Colon (tissue), 2 donors: ENCODE measurements around the gene PRKX.
"Not testable (repeated sequence)": the region's sequence is repeated elsewhere in the genome, so short reads cannot be mapped to it uniquely, and the experiment has no call there.

Experiments
- FAIRE-seq: peaks from 2 replicates; lab custom pipeline; 2012; peaks lifted over from hg19 to GRCh38; lab: Jason Lieb, UNC
- donor health status: control.
- donor health status: control.

PRKX gene

GRCh38 chrX:3577551-3577950, 135.9 kb downstream of the PRKX start:
- peak; percentile 79 for FAIRE-seq

GRCh38 chrX:3576886-3577501, 136.5 kb downstream of the PRKX start:
- FAIRE-seq = no peak

- no peak for FAIRE-seq
Observed at GRCh38 chrX:3567686-3568085, 145.8 kb downstream of the PRKX start.

GRCh38 chrX:3563451-3563850, 150.0 kb downstream of the PRKX start:
- no peak for FAIRE-seq

DNA sequence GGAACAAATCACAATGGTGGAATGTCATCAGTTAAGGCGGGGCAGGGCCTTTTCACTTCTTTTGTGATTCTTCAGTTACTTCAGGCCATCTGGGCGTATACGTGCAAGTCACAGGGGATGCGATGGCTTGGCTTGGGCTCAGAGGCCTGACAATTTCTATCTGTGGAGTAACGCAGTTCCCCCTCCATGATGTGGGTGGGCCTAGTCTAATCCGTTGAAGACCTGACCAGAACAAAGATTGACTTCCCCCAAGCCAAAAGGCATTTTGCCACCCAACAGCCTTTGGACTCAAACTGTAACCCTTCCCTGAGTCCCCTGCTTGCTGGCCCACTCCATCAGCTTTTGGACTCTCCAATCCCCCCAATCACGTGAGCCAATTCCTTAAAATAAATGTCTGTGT, 153.4 kb downstream of the PRKX start:
- not testable (repeated sequence) for FAIRE-seq
